Suprapubic skin (tissue), 4 donors: ENCODE data around the gene ASS1. TPM values are rescaled to one million over a fixed set of nuclear protein-coding genes. Genes with fewer than 3 reads are reported as not detected.

Source experiments
- DNase-seq, 2 donors: peaks; one replicate each; pipeline ENCODE4 v3.0.0-alpha.2; 2019; ENCODE audit warnings: low spot score in 2 of 2
- H3K27ac ChIP-seq: fragments of 200-600 bp; sonication (generic); one replicate; pipeline ENCODE4 v1.5.1; 2019
- H3K27me3 ChIP-seq: fragments of 200-600 bp; sonication (generic); one replicate; pipeline ENCODE4 v1.5.1; 2019
- H3K36me3 ChIP-seq: fragments of 200-600 bp; sonication (generic); one replicate; pipeline ENCODE4 v1.5.1; 2019
- H3K4me1 ChIP-seq: fragments of 200-600 bp; sonication (generic); one replicate; pipeline ENCODE4 v1.5.1; 2019
- H3K4me3 ChIP-seq: fragments of 200-600 bp; sonication (generic); one replicate; pipeline ENCODE4 v1.5.1; 2019; ENCODE audit warnings: mild to moderate bottlenecking
- H3K9me3 ChIP-seq: fragments of 200-600 bp; sonication (generic); one replicate; pipeline ENCODE4 v1.5.1; 2019
- CTCF ChIP-seq, 2 donors: fragments of 200-600 bp in 1 of 2; fragments of 450-650 bp in 1 of 2; sonication (generic) in 1 of 2; IDR thresholded peaks; one replicate each; pipeline ENCODE4 v1.5.1; 2016 to 2019; ENCODE audit warnings: antibody characterized with exemption in 2 of 2, mild to moderate bottlenecking in 1 of 2, moderate library complexity in 1 of 2
- EP300 ChIP-seq: sonication (generic); formaldehyde crosslinking; IDR thresholded peaks from one replicate; pipeline ENCODE4 v1.6.1; 2017; ENCODE audit warnings: antibody characterized with exemption
- POLR2A ChIP-seq, 2 donors: fragments of 450-650 bp; IDR thresholded peaks; one replicate each; pipeline ENCODE4 v1.6.1; 2017; ENCODE audit warnings: antibody characterized with exemption in 2 of 2, mild to moderate bottlenecking in 2 of 2, moderate library complexity in 2 of 2
- POLR2AphosphoS5 ChIP-seq, 3 donors: sonication (generic); formaldehyde crosslinking; IDR thresholded peaks; one replicate each; pipeline ENCODE4 v1.6.1; 2017; ENCODE audit warnings: antibody characterized with exemption in 3 of 3
- WGBS: methylation state at CpG from one replicate; pipeline ENCODE4 v1.1.5; 2018; 5-methylcytosine and 5-hydroxymethylcytosine counted together
- total RNA-seq, 4 donors: library from RNA; depleted of rRNA; stranded (reverse); fragments of >200 nt; gene quantifications; one replicate each; pipeline ENCODE4 v1.1.0, GENCODE V29; 2016

Gene ASS1
- total RNA-seq, 4 donors from 2014 or later: 107 to 225 (median 163) TPM

GRCh38 chr9:130411566-130411915 lies 33.2 kb upstream of the ASS1 start:
- Histone ChIP-seq H3K36me3 (no peaks in the 10 kb centered on the region), H3K4me1 (no peaks in the 10 kb centered on the region), H3K4me3 (no peak overlapping the region), H3K9me3 (no peaks in the 10 kb centered on the region), H3K27me3 (no peaks in the 10 kb centered on the region), H3K27ac (no peak overlapping the region)
- no peak for DNase-seq
- TF ChIP-seq POLR2AphosphoS5 (IDR thresholded peaks at IDR 0.05) (no peak), EP300 (no peak)
- WGBS: 73% methylated on average over 3 of the region's 3 CpGs

GRCh38 chr9:130414081-130414731 lies 30.6 kb upstream of the ASS1 start:
- Histone ChIP-seq H3K36me3 (no peaks in the 10 kb centered on the region), H3K27me3 (no peaks in the 10 kb centered on the region), H3K27ac (no peak overlapping the region), H3K4me1 (no peaks in the 10 kb centered on the region), H3K4me3 (no peak overlapping the region), H3K9me3 (no peaks in the 10 kb centered on the region)
- no peak for DNase-seq
- TF ChIP-seq POLR2A (IDR thresholded peaks at IDR 0.05): no peak
- no peak for TF ChIP-seq EP300
- TF ChIP-seq POLR2AphosphoS5 (IDR thresholded peaks at IDR 0.05): no peak
- TF ChIP-seq CTCF (IDR thresholded peaks at IDR 0.05): no peak
- WGBS: 88% methylated on average over 6 of the region's 12 CpGs

- Histone ChIP-seq H3K27me3 (no peaks in the 10 kb centered on the region), H3K4me1 (no peaks in the 10 kb centered on the region), H3K36me3 (no peaks in the 10 kb centered on the region), H3K9me3 (no peaks in the 10 kb centered on the region), H3K27ac (no peak overlapping the region), H3K4me3 (no peak overlapping the region)
- WGBS: 71% methylated on average over 11 of the region's 11 CpGs
- DNase-seq: peak in 1 of 2 donors; percentile 51
- TF ChIP-seq POLR2A (IDR thresholded peaks at IDR 0.05) (no peak), CTCF (IDR thresholded peaks at IDR 0.05) (no peak), EP300 (no peak), POLR2AphosphoS5 (IDR thresholded peaks at IDR 0.05) (no peak)
Observed at GRCh38 chr9:130414910-130415746, 29.6 kb upstream of the ASS1 start.

- DNase-seq: no peak
- peaks cover 9% of the 10 kb centered on the region for H3K27me3 ChIP-seq
- no peaks in the 10 kb centered on the region for H3K9me3 ChIP-seq
- H3K4me3 ChIP-seq: no peak overlapping the region
- H3K36me3 ChIP-seq: no peaks in the 10 kb centered on the region
- H3K4me1 ChIP-seq: no peaks in the 10 kb centered on the region
- H3K27ac ChIP-seq: no peak overlapping the region
- no peak for TF ChIP-seq EP300
- TF ChIP-seq POLR2A (IDR thresholded peaks at IDR 0.05): no peak
- TF ChIP-seq CTCF (IDR thresholded peaks at IDR 0.05): no peak
- TF ChIP-seq POLR2AphosphoS5 (IDR thresholded peaks at IDR 0.05): no peak
- WGBS: 85% methylated on average over 5 of the region's 5 CpGs
Observed at GRCh38 chr9:130417602-130418001, 27.2 kb upstream of the ASS1 start.

- Histone ChIP-seq H3K4me3 (no peak overlapping the region), H3K27me3 (peaks cover 15% of the 10 kb centered on the region), H3K9me3 (no peaks in the 10 kb centered on the region), H3K27ac (no peak overlapping the region), H3K4me1 (no peaks in the 10 kb centered on the region), H3K36me3 (no peaks in the 10 kb centered on the region)
- TF ChIP-seq POLR2AphosphoS5 (IDR thresholded peaks at IDR 0.05) (no peak), CTCF (IDR thresholded peaks at IDR 0.05) (no peak), EP300 (no peak), POLR2A (IDR thresholded peaks at IDR 0.05) (no peak)
- 87% methylated on average over 7 of the region's 18 CpGs for WGBS
- no peak for DNase-seq
Observed at GRCh38 chr9:130418776-130419175, 26.0 kb upstream of the ASS1 start.
